Stimulated activated CD8-positive, alpha-beta memory T cell treated with anti-CD3 and anti-CD28 coated beads, Interleukin-2, amount 100 ng/mL, for 48 hours (primary cell): Measurements from ENCODE around the gene PLTP.
"Not testable (repeated sequence)": the region's sequence is repeated elsewhere in the genome, so short reads cannot be mapped to it uniquely, and the experiment has no call there.

Experiments used
- DNase-seq, 2 donors: peaks; one replicate each; pipeline ENCODE4 v3.0.0-alpha.2; 2020; ENCODE audit warnings: low read depth in 2 of 2

The PLTP gene, protein sequence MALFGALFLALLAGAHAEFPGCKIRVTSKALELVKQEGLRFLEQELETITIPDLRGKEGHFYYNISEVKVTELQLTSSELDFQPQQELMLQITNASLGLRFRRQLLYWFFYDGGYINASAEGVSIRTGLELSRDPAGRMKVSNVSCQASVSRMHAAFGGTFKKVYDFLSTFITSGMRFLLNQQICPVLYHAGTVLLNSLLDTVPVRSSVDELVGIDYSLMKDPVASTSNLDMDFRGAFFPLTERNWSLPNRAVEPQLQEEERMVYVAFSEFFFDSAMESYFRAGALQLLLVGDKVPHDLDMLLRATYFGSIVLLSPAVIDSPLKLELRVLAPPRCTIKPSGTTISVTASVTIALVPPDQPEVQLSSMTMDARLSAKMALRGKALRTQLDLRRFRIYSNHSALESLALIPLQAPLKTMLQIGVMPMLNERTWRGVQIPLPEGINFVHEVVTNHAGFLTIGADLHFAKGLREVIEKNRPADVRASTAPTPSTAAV

DNA sequence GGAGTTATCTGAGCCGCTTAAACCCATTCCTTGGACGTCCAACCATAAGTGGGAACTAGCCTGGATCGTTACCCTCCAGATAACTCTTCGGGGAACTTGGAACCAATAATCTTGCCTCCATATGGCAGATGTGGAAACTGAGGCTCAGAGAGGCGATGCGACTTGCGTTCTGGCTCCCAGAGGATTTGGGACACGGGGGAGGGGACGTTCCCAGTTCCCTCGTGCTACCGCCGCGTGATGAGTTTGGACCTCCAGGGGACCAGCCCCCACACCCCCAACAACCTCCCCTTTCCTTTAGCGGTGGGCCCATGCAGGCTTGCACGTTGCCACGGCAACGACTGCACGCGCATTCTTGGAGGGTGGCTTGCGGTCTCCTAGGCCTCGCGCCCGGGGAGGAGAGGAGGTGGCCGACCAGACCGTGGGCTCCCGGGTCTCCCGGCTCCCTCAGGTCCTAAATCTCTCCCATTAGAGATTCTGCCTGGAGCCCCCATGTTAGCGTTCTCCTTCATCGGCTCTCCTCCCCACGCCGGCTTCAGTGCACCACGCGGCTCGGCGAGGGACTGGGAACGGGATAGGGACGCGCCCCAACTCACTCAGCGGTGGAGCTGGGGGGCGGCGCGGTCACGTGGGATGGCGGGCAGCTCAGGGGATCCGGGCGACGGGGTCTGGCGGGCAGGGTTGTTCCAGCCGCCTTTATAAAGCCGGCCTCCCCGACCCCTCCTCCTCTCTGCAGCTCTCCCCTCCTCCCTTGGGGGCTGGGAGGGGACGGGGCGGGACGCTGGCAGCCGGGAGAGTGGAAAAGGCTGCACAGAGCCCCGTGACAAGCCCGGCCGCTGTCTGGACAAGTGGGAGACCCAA is at the start of gene PLTP:
Gene PLTP, minus strand, starts transcription at position 670 of the 858 bp plus-strand sequence. CDS start 703 bp downstream, outside the sequence.
- peak in 1 of 2 donors; percentile 22 for DNase-seq

DNA sequence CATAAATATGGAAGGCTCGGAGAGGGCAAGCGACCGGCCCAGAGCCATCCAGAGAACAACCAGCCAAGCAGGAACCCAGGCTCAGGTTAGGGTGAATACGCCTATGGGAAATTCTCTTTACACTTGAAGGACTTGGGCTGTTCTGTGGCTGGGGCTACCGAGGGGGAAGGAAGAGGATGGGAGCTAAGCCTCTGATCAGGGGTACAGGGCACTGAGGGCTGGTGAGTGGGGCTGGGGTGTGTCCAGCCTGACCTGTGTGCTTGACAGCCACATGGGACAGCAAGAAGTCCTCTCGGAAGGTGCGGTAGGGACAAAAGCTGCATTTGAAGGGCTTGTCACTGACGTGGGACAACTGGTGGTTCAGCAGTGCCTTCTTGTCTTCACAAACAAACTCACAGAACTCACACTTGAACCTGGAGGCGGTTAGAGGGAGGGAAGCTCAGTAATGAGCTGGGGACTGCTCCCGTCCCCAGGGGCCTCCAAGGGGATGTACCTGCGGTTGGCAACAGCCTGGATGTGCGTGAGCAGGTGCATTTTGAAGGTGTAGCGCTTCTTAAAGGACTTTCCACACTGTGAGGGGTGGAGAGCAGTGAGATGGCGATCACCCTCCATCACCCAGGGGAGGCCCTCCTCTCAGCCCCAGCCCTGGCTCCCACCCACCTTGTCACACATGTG is 48.1 kb upstream of the PLTP start:
- DNase-seq = no peak

DNA sequence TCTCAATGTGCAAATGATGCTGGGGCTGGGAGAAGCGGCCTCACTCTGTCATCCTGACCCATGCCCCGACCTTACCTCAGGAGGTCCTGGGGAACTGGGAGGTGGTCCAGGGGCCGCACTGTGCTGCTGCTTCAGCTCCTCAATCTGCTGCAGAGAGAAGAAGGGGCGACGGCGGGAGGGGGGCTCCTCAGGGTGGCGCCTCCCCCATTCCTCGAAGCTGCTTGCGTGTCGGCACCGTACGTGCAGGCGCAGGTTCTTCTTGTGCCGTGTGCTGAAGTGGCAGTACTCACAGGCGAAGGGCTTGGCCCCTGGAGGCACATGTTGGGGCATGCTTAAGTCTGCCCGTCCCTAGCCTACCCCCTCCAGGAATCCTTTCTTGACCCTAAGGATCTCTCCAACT is 47.2 kb upstream of the PLTP start:
- no peak for DNase-seq

DNA sequence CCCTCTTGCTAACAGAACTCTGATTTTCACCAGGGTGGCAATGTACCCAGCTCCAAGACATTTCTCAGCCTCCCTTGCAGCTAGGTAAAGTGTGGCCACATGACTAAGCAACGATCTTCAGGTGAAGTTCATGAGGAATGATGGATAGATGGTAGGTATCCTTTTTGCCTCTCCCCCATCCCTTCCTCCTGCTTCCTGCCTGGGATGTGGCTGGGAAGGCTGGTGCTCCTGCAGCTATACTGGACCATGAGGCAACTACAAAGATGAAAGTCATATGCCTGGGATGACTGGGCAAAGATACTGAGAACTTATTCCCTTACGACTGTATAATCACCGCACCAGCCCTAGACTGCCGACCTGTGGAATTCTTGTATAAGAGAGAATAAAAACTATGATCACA is 46.6 kb upstream of the PLTP start:
- no peak for DNase-seq

DNA sequence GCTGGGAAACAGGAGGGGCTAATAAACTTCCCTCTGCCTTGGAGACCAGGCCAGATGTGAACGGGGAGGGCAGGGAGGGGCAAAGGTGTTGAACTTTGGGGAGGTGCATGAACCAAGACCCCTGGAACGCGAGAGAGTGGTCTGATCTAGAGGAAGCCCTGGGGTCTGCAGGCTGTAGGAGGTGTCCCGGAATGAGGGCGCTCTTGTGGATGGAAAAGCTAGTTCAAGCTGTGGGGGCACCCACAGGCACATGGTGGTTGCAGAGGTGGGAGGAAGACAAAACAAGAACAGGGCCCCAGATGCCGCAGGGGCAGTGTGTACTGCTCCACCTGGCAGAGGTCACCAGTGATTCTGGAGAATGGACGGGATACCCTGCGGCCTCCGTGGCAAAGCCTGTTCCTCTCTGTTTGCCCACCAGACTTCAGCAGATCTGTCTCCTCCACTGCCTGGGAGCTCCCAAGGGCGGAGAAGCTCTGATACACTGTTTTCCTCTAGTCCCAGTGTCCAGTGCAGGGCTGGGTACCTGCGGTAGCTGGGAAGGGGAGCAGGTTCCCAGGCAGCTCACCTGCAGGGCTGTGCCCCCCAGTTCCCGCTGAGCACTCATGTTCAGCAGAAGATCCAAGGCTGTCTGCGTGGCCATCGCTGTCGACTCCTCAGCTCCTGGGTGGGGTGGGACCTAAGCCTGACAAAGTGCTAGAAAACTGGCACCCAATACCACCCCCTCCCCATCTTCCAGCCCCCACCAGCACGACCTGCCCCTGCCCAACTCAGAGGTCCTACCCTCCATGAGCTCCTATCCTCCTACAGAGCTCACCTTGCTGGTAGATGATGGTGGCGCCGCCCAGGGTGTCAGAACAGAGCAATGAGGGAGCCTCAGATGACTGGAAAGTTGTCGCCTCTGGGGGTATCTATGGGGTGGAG is 45.3 kb upstream of the PLTP start:
- DNase-seq = no peak

DNA sequence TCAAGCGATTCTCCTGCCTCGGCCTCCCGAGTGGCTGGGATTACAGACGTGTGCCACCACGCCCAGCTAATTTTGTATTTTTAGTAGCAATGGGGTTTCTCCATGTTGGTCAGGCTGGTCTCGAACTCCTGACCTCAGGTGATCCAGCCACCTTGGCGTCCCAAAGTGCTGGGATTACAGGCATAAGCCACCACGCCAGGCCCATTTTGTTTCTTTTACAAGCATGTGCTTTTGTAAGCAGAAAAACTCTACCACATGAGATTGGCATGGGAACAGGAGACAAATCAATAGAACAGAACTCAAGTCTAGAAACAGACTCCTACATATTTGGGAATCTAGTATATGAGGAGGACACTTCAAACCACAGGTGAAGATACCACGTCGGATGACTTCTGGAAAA is 44.4 kb upstream of the PLTP start:
- not testable (repeated sequence) for DNase-seq

DNA sequence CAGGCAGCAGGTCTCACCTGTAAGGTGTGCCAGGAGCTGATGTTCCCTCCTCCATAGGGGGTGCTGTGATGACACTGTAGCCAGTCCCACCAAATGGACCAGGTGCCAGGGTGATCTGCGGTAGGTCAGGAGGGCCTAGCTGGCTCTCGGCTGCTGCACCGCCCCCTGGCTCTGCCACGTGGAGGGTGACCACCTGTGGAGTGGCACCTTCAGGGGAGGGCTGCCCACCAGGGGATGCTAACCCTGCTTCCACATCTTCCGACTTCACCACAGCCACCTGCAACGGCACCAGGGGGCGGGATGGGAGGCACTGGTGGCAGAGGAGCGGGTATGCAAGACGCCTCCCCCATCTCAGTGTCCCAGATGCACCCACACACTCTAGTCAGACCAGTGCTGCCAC is 41.7 kb upstream of the PLTP start:
- DNase-seq = no peak

DNA sequence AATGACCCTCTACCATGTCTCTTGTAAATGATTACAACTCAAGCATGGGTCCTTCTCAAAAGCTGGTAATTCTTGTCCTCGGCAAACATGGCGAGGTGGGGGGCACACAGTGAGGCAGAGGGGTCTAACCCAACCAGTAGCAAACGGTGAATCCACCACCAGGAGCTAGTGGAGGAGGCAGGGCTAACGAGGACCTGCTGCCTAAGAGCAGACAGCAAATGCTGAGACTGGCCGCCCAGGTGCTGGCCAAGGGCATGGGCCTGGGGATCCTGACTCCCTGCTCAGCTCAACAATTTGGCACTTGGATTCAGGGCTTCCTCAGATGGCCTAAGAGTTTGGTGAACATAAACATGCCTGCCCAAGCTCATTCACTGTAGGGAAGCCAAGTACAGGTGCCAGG is 40.9 kb upstream of the PLTP start:
- DNase-seq = no peak

DNA sequence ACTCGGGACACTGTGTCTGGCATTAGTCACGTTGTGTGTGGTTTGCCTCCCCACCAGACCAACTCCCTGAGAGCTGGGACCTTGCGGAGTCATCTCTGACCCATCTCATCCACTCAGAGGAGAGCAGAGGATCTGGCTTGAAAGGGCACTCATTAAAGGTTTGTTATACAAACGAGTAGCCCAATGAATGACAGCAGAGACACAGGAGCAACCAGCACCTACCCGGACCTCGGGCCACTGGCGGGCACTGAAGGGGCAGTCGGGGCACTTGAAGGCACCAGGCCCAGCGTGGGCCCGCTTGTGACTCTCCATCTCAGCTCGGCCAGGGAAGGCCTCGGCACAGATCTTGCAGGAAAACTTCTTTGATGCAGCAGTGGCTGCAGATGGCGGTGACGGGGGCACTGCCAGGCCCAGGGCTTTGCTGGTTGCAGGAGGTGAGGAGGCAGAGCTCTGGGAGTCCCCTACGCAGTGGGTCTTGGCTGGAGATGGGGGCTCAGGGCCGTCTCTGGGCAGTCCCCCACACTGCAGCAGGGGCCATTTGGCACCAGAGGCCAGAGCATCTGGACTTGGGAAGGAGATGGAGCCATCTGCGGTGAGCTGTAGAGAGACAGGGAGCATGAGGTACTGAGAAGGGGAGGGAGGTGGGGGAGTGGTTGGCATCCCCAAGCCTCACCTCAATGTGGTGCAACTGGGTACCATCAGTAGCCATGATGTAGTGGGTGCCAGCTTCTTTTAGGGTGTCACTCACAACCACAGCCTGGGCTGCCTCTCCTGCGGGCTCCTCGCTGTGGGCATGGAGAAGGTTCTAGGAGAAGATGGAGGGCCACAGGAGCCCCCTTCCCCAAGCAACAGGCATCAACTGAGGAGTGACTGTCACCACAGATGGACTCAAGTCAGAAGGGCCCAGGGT is 40.2 kb upstream of the PLTP start:
- no peak for DNase-seq

DNA sequence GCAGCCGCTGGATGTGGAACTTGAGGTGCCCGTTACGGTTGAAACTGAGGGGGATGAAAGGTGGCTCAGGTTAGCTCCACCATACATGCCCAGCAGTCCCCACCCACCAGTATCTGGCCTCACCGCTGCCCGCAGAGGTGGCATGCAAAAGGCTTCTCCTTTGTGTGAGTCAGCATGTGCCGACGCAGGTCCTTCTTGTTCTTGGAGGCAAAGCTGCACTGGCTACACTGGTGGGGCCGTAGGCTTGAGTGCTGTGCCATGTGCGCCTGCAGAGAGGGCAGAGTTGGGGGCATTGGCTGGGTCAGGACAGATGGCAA is 38.3 kb upstream of the PLTP start:
- no peak for DNase-seq

DNA sequence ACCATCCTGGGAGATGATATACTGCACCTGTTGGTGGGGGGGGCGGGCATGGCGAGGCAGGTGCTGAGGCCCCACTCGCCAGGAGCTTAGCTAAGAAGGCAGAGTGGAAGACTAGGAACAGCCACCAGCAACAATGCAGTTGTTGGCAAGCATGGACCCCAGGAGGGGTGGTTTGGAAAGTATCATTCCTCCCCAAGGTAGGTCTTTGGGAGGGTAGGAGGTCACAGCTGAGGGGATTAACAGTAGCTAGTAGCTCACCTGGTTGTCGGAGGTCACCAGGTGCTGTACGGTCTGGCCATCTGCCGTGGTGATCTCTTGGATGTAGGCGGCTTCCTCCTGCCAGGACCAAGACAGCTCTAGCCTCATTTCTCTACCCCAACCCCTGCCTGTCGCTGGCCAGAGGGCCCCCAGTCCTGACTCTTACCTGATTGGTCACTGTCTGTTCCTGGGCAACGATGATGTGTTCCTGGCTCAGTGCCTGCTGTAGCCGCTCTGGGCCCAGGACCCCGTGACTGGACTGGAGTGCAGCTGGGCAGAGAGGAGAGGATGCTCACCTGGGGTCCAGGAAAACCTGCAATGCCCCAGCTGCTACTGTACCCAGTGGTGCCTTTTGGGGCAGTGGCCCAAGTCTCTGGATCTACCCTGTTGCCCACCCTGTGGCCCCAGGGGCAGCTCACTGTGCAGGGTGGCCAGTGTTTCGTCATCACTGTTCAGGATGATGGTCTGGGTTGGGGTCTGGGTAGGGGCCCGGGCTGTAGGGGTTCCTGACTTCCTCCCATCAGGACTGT is 37.8 kb upstream of the PLTP start:
- DNase-seq = no peak

DNA sequence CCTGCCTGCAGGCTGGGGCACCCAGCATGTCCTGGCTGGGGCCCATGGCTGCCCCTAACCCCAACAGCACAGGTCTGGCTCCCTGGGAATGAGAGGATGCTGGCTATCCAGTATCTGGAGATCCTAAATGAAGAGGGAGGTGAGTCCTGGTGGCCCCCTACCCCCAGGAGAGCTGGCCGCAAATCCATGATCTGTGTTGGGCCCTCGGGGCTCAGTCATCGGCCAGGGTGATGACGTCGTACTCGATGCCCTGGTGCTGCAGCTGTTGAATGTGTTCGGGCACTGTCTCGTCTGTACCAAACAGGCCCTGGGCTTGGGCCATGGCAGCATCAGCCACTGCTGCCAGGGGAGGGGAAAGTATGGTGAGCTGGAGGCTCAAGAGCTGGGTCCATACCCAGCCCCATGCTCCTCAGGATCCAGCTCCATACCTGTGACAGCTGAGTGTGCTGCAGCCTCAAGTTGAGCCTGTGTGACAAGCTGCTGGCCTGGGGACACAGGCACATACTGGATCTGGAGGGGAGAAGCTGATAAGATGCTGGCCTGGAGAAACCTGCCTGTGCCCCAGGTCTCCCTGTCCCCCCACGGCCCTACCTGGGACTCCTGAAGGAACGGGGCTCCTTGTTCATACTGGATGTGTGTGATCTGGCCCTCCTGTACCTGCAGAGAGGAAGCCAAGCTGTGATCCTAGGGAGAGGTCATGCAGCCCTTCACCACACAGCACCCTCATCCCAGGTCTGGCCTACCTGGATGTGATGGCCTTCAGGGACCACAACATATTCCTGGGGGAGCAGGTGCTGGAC is 37.0 kb upstream of the PLTP start:
- no peak for DNase-seq

DNA sequence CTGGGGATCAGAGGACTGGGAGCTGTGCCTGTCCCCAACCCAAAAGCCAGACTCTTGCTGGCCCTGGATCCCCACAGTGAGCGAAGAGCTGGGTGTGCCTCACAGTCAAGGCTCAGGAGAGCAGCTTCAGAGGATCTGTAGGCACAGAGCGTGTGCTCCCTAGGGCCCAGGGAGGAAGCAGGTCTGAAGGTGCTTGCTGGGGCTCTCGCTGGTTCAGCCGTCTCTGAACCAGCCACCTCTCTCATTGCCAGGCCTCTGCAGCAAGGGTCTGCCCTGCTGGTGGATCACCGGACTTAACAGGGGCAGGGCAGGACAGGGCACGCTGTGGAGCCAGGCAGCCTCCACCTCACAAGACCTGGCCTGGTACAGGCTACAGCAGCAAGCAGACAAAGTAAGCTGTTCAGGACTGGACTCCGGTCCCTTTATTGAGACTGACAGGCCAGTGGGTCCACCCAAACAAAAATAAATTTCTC is 36.3 kb upstream of the PLTP start:
- DNase-seq = no peak

DNA sequence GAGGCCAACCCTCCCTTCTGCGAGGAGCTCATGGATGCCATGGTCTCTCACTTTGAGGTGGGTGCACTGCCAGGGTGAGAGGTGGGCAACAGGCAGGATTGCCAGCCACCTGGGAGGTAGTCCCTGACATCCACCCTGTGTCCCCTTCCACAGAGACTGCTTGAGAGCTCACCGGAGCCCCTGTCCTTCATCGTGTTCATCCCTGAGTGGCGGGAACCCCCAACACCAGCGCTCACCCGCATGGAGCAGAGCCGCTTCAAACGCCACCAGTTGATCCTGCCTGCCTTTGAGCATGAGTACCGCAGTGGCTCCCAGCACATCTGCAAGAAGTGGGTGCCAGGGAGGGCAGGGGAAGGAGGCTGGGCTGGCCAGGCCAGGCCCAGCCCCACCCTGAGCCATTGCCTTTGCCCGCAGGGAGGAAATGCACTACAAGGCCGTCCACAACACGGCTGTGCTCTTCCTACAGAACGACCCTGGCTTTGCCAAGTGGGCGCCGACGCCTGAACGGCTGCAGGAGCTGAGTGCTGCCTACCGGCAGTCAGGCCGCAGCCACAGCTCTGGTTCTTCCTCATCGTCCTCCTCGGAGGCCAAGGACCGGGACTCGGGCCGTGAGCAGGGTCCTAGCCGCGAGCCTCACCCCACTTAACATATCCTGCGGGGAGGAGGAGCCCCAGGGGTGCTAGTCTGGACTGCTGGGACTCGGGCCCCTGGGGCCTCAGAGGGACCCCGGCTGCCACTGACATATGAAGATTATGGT is 35.3 kb upstream of the PLTP start:
- no peak for DNase-seq

DNA sequence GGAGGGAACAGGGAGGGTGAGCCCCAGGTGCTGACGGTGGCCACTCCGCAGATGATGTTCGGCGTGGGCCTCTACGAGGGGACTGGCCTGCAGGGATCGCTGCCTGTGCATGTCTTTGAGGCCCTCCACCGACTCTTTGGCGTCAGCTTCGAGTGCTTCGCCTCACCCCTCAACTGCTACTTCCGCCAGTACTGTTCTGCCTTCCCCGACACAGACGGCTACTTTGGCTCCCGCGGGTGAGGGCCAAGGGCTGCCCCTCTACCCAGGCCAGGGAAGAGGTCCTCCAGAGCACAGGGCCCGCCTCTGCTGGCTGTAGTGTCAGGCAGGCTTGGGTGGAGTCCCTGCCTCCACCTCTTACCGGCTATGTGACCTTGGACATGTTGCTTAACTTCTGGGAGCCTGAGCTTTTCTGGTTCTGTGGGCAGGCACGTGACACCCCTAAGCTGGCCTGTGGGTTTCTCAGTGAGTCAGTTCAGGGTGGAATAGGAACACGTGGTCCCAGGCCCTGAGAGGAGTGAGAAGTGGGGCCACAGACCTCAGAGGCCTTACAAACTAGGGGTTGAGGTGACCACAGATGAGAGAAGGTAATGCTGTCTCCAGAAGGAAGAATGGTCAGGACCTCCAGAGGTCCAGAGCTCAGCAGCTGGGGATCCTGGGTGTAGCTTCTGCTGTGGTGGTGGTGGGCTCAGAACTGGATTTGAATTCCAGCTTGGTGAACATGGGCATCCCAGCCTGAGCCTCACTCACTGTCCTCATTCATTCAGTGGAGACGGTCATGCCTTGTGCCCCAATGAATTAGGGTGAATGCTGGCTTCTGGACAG is 34.4 kb upstream of the PLTP start:
- DNase-seq = peak in 1 of 2 donors; percentile 31

DNA sequence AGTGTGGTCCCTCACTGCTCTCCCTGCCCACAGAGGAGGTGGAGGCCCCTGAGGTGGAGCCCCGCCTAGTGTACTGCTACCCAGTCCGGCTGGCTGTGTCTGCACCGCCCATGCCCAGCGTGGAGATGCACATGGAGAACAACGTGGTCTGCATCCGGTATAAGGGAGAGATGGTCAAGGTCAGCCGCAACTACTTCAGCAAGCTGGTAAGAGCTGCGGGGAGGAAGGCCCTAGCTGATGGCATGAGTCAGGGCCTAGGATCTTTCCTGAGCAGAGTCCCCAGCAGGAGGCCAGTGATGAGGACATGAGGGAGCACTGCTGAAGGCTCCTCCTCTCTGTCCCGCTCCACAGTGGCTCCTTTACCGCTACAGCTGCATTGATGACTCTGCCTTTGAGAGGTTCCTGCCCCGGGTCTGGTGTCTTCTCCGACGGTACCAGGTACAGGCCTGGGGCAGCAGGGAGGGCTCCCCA is 33.8 kb upstream of the PLTP start:
- no peak for DNase-seq
